GM23248 (cell line): ENCODE measurements around the gene C14orf132.

ENCODE experiments used
- EZH2 ChIP-seq: fragments of 200-600 bp; sonication (generic); IDR thresholded peaks from 2 replicates; pipeline ENCODE4 v1.6.1; 2018; ENCODE audit warnings: antibody characterized with exemption, mild to moderate bottlenecking; ENCODE audit not compliant: insufficient read depth, poor library complexity, severe bottlenecking
- EZH2phosphoT487 ChIP-seq: fragments of 200-600 bp; sonication (generic); IDR thresholded peaks from 2 replicates; pipeline ENCODE4 v1.6.1; 2018; ENCODE audit warnings: antibody characterized with exemption, moderate library complexity, mild to moderate bottlenecking, low read depth; ENCODE audit not compliant: insufficient read depth

GRCh38 chr14:96062506-96062905 lies 23.3 kb downstream of the C14orf132 start:
- TF ChIP-seq EZH2phosphoT487 (no peak), EZH2 (no peak)
